ENCODE data around the gene ZNF614.

Gene ZNF614

DNA sequence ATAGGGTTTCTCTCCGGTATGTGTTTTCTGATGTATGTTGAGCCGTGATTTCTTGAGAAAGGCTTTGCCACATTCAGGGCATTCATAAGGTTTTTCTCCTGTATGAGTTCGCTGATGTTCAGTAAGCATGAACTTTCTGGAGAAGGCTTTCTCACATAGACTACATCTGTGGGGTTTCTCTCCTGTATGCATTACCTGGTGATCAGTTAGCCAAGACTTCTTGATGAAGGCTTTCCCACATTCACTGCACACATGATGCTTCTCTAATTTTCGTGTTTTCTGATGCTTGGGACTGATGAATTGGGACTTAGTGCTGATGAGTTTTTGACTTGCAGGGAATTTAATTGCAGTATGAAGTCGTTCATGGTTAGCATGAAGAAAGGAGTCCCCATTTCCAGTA is 62.6 kb downstream of the ZNF614 start:
- Mint-ChIP-seq H3K9me3 (peaks cover 74% of the 10 kb centered on the region), H3K36me3 (ENCODE audit: low read depth) (peaks cover 94% of the 10 kb centered on the region), H3K27ac (no peak overlapping the region), H3K27me3 (ENCODE audit: low read depth) (no peaks in the 10 kb centered on the region), H3K4me3 (no peak overlapping the region), H3K4me1 (no peaks in the 10 kb centered on the region)
- no peak for TF ChIP-seq CTCF (IDR thresholded peaks at IDR 0.05; ENCODE audit: unreplicated experiment in 3 of 3)
